Measurements from ENCODE around the gene SC5D.

SC5D gene, protein sequence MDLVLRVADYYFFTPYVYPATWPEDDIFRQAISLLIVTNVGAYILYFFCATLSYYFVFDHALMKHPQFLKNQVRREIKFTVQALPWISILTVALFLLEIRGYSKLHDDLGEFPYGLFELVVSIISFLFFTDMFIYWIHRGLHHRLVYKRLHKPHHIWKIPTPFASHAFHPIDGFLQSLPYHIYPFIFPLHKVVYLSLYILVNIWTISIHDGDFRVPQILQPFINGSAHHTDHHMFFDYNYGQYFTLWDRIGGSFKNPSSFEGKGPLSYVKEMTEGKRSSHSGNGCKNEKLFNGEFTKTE

DNA sequence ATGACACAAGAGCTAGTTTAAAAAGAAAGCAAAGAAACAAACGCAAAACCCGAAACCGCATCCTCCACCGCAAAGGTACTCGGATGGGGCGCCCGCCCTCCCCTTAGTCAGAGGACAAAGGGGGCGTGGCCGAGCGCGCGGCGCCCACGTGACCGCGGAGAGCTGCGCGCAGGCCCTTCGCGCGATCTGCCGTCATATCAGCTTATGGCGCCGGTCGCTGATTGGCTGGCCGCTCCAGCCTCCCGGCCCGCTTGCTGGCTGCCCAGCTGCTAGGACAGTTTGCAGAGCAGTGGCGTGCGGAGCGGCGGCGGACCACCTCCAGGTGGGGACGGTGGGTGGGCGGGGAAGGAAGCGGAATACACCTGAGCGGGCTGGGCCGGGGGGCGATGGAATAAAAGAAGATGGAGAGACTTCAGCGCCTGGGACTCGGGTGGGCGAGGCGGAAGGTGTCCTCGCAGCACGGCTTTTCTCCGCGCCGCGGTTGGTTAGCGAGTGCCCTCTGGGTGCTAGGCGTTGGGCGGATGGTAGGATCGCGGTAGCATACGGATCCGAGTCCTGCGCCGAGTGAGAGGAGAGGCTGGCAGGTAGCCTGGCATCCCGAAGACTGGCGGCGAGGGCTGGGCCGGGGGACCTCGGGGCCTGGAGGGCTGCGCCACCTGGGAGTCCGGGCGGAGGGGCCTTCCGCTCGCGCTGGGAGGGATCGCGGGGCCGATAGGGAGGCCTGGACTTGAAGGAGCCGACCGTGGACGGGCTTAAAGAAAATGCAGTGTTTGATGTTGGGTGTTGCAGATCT, at the start of gene SC5D:
Gene SC5D (plus strand): TSS at position 277 of the 793 bp plus-strand sequence. CDS start 10,605 bp downstream, outside the sequence.
- DNase-seq = peak; percentile 96

DNA sequence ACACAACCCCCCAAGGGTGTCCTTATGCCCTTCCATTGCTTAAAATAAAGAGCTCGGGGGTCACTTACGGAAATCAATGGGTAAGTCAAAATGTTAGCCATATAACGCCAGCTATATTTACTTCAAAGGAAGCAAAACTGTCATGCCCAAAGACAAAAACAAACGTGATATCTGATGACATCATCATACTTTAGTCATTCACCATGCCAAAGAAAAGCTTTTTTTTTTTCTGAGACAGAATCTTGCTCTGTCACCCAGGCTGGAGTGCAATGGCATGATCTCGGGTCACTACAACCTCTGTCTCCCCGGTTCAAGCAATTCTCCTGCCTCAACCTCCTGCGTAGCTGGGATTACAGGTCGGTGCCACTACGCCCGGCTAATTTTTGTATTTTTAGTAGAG, 47.7 kb upstream of the SC5D start:
- DNase-seq = no peak

DNA sequence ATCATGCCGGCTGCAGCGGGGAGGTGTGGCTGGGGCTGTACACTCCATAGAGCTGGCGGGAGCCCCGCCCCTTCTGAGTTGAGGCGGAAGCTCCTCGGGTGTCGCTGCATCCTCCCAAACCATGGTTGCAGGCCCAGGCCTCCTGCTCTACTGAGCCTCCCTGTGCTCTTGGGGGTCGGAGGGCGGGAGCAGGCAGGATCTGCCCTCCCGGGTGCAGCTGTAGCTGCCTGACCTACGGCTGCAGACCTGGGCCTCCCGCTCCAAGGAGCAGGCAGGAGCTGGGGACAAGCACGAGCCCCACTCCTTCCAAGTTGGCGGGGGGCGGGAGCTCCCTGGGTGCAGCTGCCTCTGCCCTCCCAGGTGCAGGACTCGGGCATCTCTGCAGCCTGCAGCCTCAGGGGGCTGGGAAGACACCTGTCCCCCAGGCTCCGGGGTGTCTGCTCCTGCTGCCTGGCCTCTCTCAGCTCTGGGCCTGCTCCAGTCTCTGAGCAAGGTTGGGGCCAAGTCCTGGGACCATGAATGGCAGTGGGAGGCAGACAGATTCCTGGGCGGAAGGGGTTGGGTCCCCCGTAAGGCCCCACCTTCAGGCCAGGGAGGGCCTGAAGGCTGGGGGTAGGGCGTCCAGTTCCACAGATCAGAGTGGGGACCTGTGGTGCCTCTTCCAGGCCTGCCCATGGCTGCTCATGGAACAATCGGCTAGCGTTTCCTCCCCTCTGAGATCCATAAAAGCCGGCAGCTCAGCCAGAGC, 46.4 kb upstream of the SC5D start:
- DNase-seq = no peak

DNA sequence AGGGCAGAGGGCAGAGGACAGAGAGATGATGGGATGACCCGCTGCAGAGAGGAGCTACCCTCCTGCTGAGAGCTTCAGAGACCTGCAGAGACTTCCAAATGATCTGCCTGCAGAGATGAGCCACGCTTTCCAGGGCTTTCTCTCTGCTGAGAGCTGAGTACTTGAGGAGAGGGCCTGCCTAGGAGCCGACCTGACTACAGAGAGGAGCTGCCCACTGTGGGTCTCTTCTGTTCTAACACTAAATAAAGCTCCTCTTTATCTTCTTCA, 45.9 kb upstream of the SC5D start:
- no peak for DNase-seq

DNA sequence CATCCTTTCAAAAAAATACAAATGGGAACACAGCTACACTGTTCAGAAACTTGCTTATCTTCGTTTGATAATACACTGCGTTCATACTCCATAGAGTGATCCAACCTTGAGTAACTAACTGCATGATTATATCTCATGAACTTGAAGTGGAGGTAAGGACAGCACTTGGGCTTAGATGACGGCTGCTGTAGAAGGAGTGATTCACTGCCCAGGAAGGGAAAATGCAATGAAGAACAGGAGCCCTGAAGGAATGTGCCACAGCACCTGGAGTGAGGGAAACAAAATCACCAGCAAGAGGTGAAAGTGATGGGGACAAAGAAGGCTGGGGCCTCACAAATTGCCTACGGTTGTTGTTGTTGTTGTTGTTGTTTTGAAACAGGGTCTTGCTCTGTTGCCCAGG, 44.1 kb upstream of the SC5D start:
- no peak for DNase-seq

DNA sequence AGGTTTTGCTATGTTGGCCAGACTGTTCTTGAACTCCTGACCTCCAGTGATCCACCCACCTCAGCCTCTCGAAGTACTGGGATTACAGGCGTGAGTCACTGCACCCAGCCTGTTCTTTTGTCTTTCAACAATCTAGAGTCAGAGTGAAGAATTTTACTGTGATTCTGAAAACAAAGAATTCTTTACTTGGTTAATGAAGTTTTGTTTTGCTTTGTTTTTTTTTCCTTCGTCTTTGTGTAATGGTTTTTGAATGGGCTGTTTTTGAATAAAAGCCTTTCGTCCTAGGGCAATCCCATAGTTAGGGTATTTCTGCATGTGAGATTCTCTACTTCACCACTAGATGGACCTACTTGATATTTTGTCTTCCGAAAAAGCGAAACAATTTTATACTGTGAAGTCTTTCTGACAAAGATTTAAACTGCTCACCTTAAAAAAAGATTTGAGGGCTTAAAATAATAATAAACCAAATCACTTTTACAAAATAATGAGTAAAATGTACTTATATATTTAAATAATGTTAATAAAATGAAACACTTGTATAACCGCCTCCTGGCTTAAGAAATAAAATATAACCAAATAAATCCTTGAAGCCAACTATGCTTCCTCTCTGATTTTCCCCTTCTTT, 43.4 kb upstream of the SC5D start:
- no peak for DNase-seq

DNA sequence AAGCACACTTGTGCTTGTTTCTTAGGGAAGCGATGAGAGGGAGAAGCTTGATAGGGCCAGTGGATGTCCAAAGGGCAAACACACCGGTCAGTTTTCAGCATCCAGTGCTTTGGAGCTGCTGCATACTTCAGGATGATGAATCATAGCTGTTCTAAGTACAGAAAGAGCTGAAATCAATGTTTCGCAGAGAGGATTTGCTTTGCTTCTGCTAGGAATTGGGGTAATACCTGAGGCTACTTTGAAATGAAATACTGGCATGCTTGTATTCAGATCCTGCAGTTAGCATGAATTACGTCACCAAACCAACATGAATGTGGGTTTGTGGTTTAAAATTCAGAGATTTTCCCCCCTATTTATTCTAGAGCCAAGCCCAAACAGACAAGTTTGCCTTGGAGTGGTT, 41.7 kb upstream of the SC5D start:
- no peak for DNase-seq

DNA sequence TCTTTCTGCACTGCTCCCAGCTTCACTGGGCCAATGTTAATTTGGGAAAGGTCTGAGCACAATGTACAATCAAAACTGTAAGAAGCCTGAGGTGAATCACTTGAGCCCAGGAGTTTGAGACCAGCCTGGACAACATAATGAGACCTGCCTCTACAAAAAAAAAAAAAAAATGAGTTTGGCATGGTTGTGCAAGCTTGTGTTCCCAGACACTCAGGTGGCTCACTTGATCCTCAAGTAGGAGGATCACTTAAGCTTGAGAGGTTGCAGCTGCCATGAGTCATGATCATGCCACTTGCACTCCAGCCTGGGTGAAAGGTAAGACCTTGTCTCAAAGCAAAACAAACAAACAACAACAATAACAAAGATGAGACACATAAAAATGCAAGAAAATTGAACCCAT, 38.6 kb upstream of the SC5D start:
- no peak for DNase-seq

DNA sequence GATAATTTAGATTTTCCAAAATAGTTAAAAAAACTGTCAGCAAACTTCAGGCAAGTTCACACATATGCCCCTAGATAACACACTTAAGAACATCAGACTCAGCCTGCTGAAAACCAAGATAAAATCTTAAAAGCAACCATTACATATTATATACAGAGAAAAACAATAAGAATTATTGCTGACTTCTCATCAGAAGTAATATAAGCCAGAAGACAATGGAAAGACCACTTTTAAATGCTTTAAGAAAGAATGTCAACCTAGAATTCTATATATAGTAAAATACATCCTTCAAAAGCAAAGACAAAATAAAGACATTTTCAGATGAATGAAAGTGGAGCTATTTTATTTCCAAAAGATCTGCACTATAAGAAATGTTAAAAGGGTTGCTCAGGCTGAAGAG, 37.8 kb upstream of the SC5D start:
- no peak for DNase-seq

DNA sequence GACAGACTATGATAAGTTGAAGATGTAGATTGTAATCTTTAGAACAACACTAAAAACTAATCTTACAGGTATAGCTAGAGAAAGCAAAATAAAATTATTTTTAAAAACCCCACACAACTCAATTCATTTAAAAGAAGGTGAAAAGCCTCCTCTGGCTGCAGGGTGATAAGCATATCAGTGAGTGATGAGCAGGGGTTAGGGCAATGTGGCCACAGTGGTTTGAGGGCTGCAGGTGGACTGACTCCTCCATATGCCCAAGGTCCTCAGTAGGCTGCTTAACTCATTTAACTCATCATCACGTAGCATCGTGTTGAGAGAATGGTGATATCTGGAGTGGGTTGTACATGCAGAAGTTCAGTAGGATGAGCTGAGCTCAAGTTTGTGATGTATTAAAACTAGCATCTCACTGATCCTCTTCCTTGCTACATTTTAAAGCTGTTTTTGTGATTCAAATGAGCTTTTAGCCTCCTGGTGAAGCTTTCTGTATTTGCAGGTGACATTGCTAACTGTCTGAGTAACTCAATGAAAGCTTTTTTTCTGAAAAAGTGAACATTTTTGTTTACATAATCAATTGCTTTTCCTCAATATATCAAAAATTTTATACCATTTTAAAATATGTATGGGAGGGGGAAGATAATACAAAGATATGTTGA, 37.0 kb upstream of the SC5D start:
- DNase-seq = no peak

DNA sequence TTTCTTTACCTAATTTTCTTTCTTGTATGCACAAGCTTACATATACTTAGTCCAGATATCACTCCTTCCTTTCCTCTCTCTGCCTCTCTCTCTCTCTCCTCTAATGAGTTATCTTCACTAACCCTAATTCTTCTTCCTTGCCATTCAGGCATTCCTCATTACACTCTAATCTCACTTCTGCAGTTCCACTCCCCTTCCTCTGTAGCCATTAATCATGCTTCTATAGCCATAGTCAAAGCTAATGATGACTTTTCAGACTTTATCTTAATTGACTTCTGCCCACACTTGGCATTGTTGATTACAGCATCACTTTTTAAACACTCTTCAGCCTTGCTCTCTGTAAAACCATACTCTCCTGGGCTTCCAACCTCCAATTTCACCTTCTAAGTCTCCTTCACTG, 35.3 kb upstream of the SC5D start:
- no peak for DNase-seq

DNA sequence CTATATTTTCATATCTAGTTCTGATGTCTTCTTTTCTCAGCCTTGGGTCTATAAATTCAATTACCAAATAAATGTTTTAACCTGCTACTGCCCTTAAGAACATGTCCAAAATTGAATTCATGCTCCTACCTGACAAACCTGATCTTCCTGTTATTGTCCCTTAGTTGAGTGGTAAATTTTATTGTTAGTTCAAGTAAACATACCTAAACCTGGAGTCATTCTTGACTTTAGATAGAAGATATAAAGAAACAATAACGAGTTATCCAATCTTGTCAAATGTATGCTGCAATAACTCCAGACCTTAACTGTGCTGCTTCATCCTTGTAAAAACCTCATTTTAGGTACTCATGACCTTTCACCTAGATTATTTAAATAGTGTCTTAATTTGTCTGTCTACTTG, 34.6 kb upstream of the SC5D start:
- no peak for DNase-seq

DNA sequence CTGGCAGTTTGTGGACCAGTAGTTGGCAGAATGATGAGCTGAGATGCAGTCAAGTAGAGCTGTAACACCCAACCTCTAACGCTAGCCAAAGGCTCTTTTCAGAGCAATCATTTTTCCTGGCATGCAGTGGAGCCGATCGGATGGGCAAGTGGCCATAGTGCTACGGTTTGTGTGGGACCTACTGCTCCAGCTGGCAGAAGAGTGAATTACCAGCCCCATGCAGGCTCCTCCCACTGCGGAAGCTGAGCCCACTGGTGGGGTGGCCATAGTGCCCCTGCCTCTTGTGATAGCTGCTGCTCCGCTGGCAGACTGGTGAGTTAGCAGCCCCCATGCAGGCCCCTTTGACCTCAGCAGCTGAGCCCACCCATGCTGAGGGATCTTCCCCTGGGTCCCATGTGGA, 27.0 kb upstream of the SC5D start:
- no peak for DNase-seq

DNA sequence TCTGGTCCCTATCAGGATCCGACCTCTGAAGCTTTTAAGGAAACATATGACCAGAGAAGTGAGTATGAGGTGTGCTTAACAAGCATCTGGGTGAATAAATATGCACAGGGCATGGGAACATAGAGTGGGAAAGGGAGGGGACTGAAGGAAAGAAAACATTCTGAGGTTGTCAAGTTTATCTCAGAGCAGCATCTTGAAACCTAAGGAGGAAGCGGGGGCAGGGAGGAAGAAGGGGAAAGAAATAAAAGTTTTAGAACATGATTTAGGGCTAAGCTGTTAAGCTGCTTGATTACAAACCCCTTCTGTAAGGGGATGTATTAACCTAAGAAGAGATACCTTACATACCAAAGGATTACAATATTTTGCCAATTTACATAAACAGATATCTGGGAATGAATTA, 24.0 kb upstream of the SC5D start:
- no peak for DNase-seq

DNA sequence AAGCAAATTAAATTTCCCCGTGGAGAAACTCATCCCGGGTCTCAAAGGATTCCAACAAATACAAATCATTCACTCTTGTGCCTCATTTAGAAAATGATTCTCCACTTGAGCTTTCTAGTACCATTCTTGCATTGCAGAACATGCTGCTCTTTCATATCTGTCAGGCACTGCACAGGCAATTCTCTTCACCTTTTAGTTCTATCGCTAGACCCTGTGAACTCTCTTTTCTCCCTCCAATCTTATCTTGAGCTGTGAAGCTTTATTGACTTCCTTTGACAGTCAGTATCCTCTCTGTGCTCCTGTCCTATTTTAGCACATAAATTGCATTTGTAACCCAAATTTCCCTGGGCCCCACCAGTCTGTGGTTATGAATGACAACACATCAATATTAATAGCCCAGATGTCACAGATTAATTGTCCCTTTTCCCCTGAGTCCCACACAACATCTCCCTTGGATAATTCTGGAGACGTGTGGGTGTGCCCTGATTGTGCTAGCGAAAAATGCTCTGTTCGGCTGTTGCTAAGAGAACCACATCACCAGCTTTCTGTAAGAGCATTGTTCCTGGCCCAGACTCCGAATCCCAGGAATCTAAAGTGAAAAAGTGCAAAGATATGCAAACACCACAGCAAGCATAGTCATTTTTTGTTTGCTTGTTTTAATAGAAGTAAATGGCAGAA, 22.4 kb upstream of the SC5D start:
- no peak for DNase-seq

DNA sequence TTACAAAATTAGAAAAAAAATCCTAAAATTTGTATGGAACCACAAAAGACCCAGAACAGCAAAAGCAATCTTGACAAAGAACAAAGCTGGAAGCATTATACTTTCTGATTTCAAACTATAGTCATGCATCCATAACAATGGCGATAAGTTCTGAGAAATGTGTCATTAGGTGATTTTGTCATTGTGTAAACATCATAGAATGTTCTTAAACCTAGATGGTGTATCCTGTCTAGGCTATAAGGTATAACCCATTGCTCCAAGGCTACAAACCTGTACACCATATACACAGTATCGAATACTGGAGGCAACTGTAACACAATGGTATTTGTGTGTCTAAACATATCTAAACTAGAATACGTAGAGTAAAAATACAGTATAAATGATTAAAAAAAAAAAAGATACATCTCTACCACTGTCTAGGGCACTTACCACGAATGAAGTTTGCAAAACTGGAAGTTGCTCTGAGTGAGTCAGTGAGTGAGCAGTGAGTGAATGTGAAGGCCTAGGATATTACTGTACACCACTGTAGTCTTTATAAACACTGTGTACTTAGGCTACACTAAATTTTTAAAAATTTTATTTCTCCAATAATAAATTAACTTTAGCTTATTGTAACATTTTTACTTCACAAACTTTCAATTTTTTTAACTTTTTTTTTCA, 18.1 kb upstream of the SC5D start:
- DNase-seq = no peak

DNA sequence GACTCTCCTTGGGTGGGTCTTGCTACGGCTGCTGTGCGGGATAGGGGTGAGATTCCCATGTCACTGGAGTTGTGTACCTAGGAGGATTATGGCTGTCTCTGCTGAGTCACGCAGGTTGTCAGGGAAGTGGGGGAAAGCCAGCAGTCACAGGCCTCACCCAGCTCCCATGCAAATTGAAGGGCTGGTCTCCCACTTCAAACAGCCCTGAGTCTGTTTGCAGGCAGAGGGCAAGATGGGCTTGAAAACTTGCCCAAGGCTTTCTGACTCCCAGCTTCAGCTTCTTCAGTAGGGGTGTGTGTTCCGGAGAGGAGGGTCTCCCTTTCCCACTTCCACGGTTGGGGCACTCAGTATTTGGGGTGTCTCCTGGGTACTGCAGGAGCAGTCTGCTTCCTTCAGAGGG, 10.9 kb upstream of the SC5D start:
- DNase-seq = no peak

DNA sequence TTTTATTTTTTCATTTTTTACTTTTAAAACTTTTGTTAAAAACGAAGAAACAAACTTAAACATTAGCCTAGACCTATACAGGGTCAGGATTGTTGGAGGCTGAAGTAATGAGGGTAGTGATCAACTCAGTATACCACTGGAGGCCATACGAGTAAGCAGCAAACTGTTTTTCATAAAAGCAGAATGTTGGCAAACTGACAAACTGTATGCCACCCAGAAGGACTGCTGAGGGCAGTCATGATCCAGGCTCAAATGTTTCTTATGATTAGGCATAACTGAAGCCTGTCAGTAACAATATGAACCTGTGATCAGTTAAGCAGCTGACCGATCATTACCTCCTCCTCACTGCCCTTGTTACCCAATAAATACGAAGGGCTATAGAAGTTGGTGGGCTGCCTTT, 10.2 kb upstream of the SC5D start:
- DNase-seq = no peak

DNA sequence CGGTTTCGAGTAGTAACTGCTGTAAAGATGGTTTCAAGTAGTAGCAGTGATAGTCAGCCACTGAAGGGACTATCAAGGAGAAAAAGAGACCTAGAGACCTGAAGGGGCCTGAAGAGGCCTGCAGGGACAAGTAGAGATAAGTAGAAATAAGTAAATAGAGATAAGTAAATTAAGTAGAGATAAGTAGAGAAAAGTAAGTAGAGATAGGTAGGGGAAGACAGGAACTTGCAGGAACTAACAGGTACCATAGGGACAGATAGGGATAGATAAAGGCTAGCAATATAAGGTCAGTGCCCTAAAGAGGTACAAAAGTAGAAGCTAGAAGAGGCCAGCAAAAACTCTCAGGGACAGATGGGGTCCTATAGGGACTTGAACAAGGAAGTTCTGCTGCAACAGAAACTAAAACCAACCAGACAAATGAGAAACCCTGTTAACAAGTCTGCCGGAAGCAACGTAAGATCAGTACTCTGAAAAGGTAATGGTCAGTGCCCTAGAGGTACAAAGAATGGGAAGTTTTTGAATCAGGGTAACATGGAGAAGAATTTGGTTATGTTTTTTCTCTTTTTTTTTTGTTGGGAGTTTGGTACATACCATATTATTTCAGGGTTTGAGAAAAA, 9.6 kb upstream of the SC5D start:
- DNase-seq = no peak

DNA sequence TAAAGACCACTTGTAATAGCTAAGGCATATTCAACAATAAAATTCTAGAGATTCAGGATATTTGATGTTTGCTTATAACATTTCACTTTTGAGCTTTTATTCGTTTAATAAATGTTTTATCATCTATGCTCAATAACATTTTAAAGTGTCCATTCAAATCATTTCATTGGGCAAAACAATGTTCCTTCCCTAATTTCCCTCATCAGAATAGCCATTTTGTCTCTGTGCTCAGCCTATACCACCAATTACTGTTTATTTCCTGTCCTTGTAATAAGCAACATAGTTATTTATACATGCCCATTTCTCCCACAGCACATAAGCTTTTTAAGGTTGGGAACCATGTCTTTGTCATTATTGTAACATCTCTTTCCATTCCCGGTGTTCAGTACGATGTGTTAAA, 1.3 kb upstream of the SC5D start:
- DNase-seq = no peak

DNA sequence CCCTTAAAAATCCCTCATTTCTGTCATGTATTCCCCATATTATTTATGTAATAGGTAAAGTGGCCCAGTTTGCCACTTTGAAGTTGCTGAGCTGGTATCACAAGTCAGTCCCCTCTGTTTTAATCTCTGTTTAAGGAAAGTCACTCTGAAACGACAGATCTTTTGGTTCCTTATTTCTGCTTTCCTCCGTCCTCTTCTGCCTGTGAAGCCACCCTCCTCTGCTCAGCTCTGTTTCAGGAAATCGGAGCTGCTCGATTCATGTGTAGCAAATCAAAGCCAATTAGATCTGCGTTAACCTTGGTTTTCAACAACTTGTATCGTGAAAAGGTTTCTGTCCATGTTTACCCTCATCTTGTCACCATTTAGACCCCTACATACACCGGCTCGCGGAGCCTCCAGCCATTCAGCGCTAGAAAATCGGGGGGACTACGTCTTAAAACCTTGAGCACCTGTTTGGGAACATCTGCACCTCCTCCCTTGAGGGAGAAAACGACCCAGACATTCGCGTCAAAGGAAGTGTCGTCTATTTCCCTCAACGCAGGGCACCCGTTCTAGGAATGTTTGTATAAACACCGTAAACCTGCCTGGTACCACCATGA, 576 bp upstream of the SC5D start:
- DNase-seq = peak; percentile 44

All from CD4-positive, alpha-beta T cell treated with Interleukin-17A for 4 hours (primary cell).